Uterus (tissue), 4 donors: ENCODE measurements around the gene RAPH1. TPM values are rescaled to one million over a fixed set of nuclear protein-coding genes. Genes with fewer than 3 reads are reported as not detected.

Experiments used
- DNase-seq, 2 donors: peaks; one replicate each; pipeline ENCODE4 v3.0.0-alpha.2; 2019 to 2020
- H3K27ac ChIP-seq, 2 donors: fragments of 200-600 bp; sonication (generic); 1 replicate in 1 of 2; 2 replicates in 1 of 2; pipeline ENCODE4 v1.5.1; 2016 to 2018
- H3K27me3 ChIP-seq, 2 donors: fragments of 200-600 bp; sonication (generic); one replicate each; pipeline ENCODE4 v1.5.1; 2018 to 2019; ENCODE audit warnings: control low read depth in 1 of 2
- H3K36me3 ChIP-seq, 2 donors: fragments of 200-600 bp; sonication (generic); one replicate each; pipeline ENCODE4 v1.5.1; 2019; ENCODE audit warnings: control low read depth in 1 of 2
- H3K4me1 ChIP-seq, 2 donors: fragments of 200-600 bp; sonication (generic); one replicate each; pipeline ENCODE4 v1.5.1; 2018 to 2019; ENCODE audit warnings: control low read depth in 1 of 2
- H3K4me3 ChIP-seq, 2 donors: fragments of 200-600 bp; sonication (generic); 1 replicate in 1 of 2; 2 replicates in 1 of 2; pipeline ENCODE4 v1.5.1; 2018 to 2019; ENCODE audit warnings: mild to moderate bottlenecking in 1 of 2
- H3K9me3 ChIP-seq, 2 donors: fragments of 200-600 bp; sonication (generic); one replicate each; pipeline ENCODE4 v1.5.1; 2019; ENCODE audit warnings: control low read depth in 1 of 2
- CTCF ChIP-seq, 4 experiments: fragments of 200-600 bp in 2 of 4; fragments of 450-650 bp in 2 of 4; sonication (generic) in 2 of 4; IDR thresholded peaks; one replicate each; pipeline ENCODE4 v1.5.1; 2016 to 2019; ENCODE audit warnings: antibody characterized with exemption in 4 of 4, mild to moderate bottlenecking in 2 of 4, moderate library complexity in 1 of 4
- POLR2A ChIP-seq, 2 donors: fragments of 450-650 bp; IDR thresholded peaks; one replicate each; pipeline ENCODE4 v1.6.1; 2016; ENCODE audit warnings: antibody characterized with exemption in 2 of 2, mild to moderate bottlenecking in 1 of 2, moderate library complexity in 1 of 2
- intact Hi-C: fragments of 100-400 bp; cut with DNase I; formaldehyde crosslinking; loops from one replicate; pipeline ENCODE4 v1.15.1; 2023; ENCODE audit warnings: low total_unique reads
- total RNA-seq, 4 donors: library from RNA; depleted of rRNA in 3 of 4; stranded (reverse); fragments of >200 nt in 3 of 4; gene quantifications; one replicate each; pipeline versions ENCODE4 v1.1.0 to v1.2.4, GENCODE V29; 2014 to 2023
- donor health status: DM: yes; HTN: yes; CAD: no.

RAPH1 gene
- total RNA-seq, 4 donors from 2014 or later: 17.4 to 49.5 (median 23.5) TPM

GRCh38 chr2:203354966-203355365 lies 180.1 kb downstream of the RAPH1 start:
- Histone ChIP-seq H3K27me3 (no peaks in the 10 kb centered on the region), H3K27ac (no peak overlapping the region), H3K9me3 (no peaks in the 10 kb centered on the region), H3K36me3 (no peaks in the 10 kb centered on the region), H3K4me1 (no peaks in the 10 kb centered on the region), H3K4me3 (no peak overlapping the region)
- TF ChIP-seq POLR2A (IDR thresholded peaks at IDR 0.05): no peak
- no peak for TF ChIP-seq CTCF (IDR thresholded peaks at IDR 0.05)
- no peak for DNase-seq
- intact Hi-C loops: no loop called here

- intact Hi-C loops: no loop called here
- H3K9me3 ChIP-seq: no peaks in the 10 kb centered on the region
- DNase-seq: no peak
- no peaks in the 10 kb centered on the region for H3K4me1 ChIP-seq
- TF ChIP-seq CTCF (IDR thresholded peaks at IDR 0.05) (no peak), POLR2A (IDR thresholded peaks at IDR 0.05) (no peak)
- no peaks in the 10 kb centered on the region for H3K27me3 ChIP-seq
- no peak overlapping the region for H3K4me3 ChIP-seq
- no peak overlapping the region for H3K27ac ChIP-seq
- H3K36me3 ChIP-seq: no peaks in the 10 kb centered on the region
Observed at GRCh38 chr2:203352604-203353255, 182.4 kb downstream of the RAPH1 start.

- intact Hi-C loops: no loop called here
Observed at GRCh38 chr2:203347375-203347774, 187.7 kb downstream of the RAPH1 start.

GRCh38 chr2:203346612-203347011 lies 188.5 kb downstream of the RAPH1 start:
- intact Hi-C loops: no loop called here
- no peaks in the 10 kb centered on the region for H3K27me3 ChIP-seq
- no peak for DNase-seq
- H3K27ac ChIP-seq: no peak overlapping the region
- no peak for TF ChIP-seq CTCF (IDR thresholded peaks at IDR 0.05)
- TF ChIP-seq POLR2A (IDR thresholded peaks at IDR 0.05): no peak
- H3K36me3 ChIP-seq: no peaks in the 10 kb centered on the region
- H3K4me3 ChIP-seq: no peak overlapping the region
- no peaks in the 10 kb centered on the region for H3K9me3 ChIP-seq
- H3K4me1 ChIP-seq: peaks cover under 1 to 2% of the 10 kb centered on the region in 2 donors

More at GRCh38 chr2:203347375-203347774, 187.7 kb downstream of the RAPH1 start:
- no peaks in the 10 kb centered on the region for H3K4me1 ChIP-seq
- TF ChIP-seq POLR2A (IDR thresholded peaks at IDR 0.05): no peak
- no peak for TF ChIP-seq CTCF (IDR thresholded peaks at IDR 0.05)
- H3K27me3 ChIP-seq: no peaks in the 10 kb centered on the region
- H3K4me3 ChIP-seq: no peak overlapping the region
- H3K27ac ChIP-seq: no peak overlapping the region
- no peaks in the 10 kb centered on the region for H3K36me3 ChIP-seq
- no peak for DNase-seq
- no peaks in the 10 kb centered on the region for H3K9me3 ChIP-seq

DNA sequence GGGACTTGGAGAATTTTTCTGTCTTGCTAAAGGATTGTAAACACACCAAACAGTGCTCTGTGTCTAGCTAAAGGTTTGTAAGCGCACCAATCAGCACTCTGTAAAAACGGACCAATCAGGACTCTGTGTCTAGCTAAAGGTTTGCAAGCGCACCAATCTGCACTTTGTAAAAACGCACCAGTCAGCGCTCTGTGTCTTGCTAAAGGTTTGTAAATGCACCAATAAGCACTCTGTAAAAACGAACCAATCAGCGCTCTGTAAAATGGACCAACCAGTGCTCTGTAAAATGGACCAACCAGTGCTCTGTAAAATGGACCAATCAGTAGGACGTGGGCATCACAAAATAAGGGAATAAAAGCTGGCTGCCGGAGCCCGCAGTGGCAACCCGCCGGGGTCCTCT lies 190.4 kb downstream of the RAPH1 start:
- no peak overlapping the region for H3K4me3 ChIP-seq
- DNase-seq: no peak
- no peaks in the 10 kb centered on the region for H3K27me3 ChIP-seq
- no peaks in the 10 kb centered on the region for H3K36me3 ChIP-seq
- no peak for TF ChIP-seq POLR2A (IDR thresholded peaks at IDR 0.05)
- peaks cover 9 to 10% of the 10 kb centered on the region in 2 donors for H3K4me1 ChIP-seq
- no peak overlapping the region for H3K27ac ChIP-seq
- intact Hi-C loops: no loop called here
- no peaks in the 10 kb centered on the region for H3K9me3 ChIP-seq

Other genes starting within 250 kb of the RAPH1 start
- 100 to 1,000 TPM in 1 of 4 donors, 10 to 100 TPM in 3; 29.4 to 102 (median 78.6) TPM for gene ABI2, start 206.9 kb downstream of the RAPH1 start, total RNA-seq
- 1 to 10 TPM in 2 of 4 donors, under 1 TPM in 1, not detected in 1; 0.49 to 7.4 (median 1.5) TPM for gene CD28, start 171.3 kb upstream of the RAPH1 start, total RNA-seq